Heart right ventricle (tissue), 16 donors: ENCODE data around the gene DISC1. TPM values are rescaled to one million over a fixed set of nuclear protein-coding genes. Genes with fewer than 3 reads are reported as not detected.

Experiments used
- ATAC-seq, 8 donors: fragments of 200-7000 bp; cut with Tn5 transposase; one replicate each; pipeline ENCODE4 v1.9.1; 2020; ENCODE audit warnings: mild to moderate bottlenecking in 8 of 8, moderate library complexity in 8 of 8, moderate number of reproducible peaks in 1 of 8
- DNase-seq, 2 donors: peaks; one replicate each; pipeline ENCODE4 v3.0.0-alpha.2; 2020
- H3K27ac ChIP-seq, 10 donors: fragments of 200-600 bp; sonication (generic) in 2 of 10; one replicate each; pipeline versions ENCODE4 v1.5.0 to v1.8.0; 2020 to 2022; ENCODE audit warnings: mild to moderate bottlenecking in 3 of 10
- H3K27me3 ChIP-seq, 7 donors: fragments of 200-600 bp; one replicate each; pipeline ENCODE4 v1.8.0; 2021 to 2022; ENCODE audit warnings: mild to moderate bottlenecking in 2 of 7
- H3K36me3 ChIP-seq, 9 donors: fragments of 200-600 bp; sonication (generic) in 1 of 9; one replicate each; pipeline versions ENCODE4 v1.5.0 to v1.8.0; 2020 to 2022; ENCODE audit warnings: mild to moderate bottlenecking in 2 of 9
- H3K4me1 ChIP-seq, 9 donors: fragments of 200-600 bp; sonication (generic) in 1 of 9; one replicate each; pipeline versions ENCODE4 v1.5.0 to v1.8.0; 2020 to 2022; ENCODE audit warnings: mild to moderate bottlenecking in 4 of 9
- H3K4me3 ChIP-seq, 10 donors: fragments of 200-600 bp; sonication (generic) in 2 of 10; one replicate each; pipeline versions ENCODE4 v1.5.0 to v1.8.0; 2020 to 2022; ENCODE audit warnings: mild to moderate bottlenecking in 7 of 10, moderate library complexity in 2 of 10
- H3K9me3 ChIP-seq, 11 donors: fragments of 200-600 bp in 10 of 11; sonication (generic) in 2 of 11; one replicate each; pipeline versions ENCODE4 v1.5.0 to v1.8.0; 2013 to 2022; ENCODE audit warnings: mild to moderate bottlenecking in 2 of 11, control low read depth in 1 of 11, moderate library complexity in 1 of 11
- CTCF ChIP-seq, 9 donors: fragments of 200-600 bp; sonication (generic) in 2 of 9; IDR thresholded peaks; one replicate each; pipeline versions ENCODE4 v1.5.0 to v1.8.0; 2021 to 2022; ENCODE audit warnings: antibody characterized with exemption in 9 of 9, mild to moderate bottlenecking in 5 of 9, moderate library complexity in 1 of 9
- WGBS, 2 donors: extraction: QIAGEN DNeasy Blood & Tissue Kit; methylation state at CpG; one replicate each; pipeline ENCODE4 v1.1.7; 2013; ENCODE audit warnings: inconsistent platforms in 1 of 2; 5-methylcytosine and 5-hydroxymethylcytosine counted together
- intact Hi-C, 10 donors: fragments of 100-400 bp; cut with DNase I; formaldehyde crosslinking; loops; one replicate each; pipeline versions ENCODE4 v1.11.1 to v1.14.2; 2022
- polyA plus RNA-seq, 2 donors: library from polyadenylated mRNA; stranded (reverse); fragments of 200-250 nt; gene quantifications; one replicate each; pipeline ENCODE4 v1.2.3, GENCODE V29; 2013
- total RNA-seq, 10 donors: library from RNA; stranded (reverse); fragmentation: NEBNext Ultra II Directional in 3 of 10; extraction: Animal tissue kit (Norgen Biotek cat#: 25700) in 3 of 10; gene quantifications; one replicate each; pipeline versions ENCODE4 v1.2.1 to v1.2.4, GENCODE V29; 2021 to 2023
- donor health status: Arrhythmogenic right ventricular cardiomyopathy.
- donor health status: ischemic (EF 13 %, LVEDD 7.1; RV severe dilation, severe dysfunction).
- donor health status: healthy with polysubstance abuse.
- donor health status: DM: no; HTN: yes; CAD: no.
- donor health status: DM: no; HTN: no; CAD: no.
- donor health status: ischemic (EF 25% LVEDD 6.9; RV normal size, moderate dysfunction).
- donor health status: ischemic (EF 25% LVEDD 5.7; RV mildly dilated, moderate dysfunction).
- donor health status: healthy.
- donor health status: DM: yes; HTN: yes; CAD: no.
- donor health status: Ischemic cardiomyopathy.
- donor health status: ischemic (EF 35%, LVEDD 5.7; RV mildly dilated, moderate dysfunction).
- donor health status: nonischemic (EF 11% LVEDD 7.7; RV severe dilation, severe dysfunction).
- donor health status: DM: yes; HTN: yes; CAD: no.
- donor health status: PGD.
- donor health status: ischemic (EF 29% LVEDD 5.4; RV normal size, mild dysfunction).
- donor health status: nonischemic (EF 23%, LVEDD 6.1; RV moderate dilation, normal function).

Gene DISC1
- total and polyA plus RNA-seq, 12 donors, result 1.4 to 6.4 (median 4.0) TPM

- intact Hi-C loops, result loop anchor here in 2 of 10 donors (10.0 kb wide), 2 partner anchors 54 to 694 kb away; no protein-coding TSS in a partner anchor
- ATAC-seq (no peak), DNase-seq (no peak)
- H3K27ac ChIP-seq, result peak overlapping the region in 1 of 10 donors; percentile 9
- 96 to 97% methylated on average over 4 of the region's 4 CpGs for WGBS, 2 donors
- peaks cover 12 to 82% (median 61%) of the 10 kb centered on the region in 9 donors for H3K4me1 ChIP-seq
- no peak overlapping the region for H3K4me3 ChIP-seq
- no peak for TF ChIP-seq CTCF (IDR thresholded peaks at IDR 0.05)
- no peaks in the 10 kb centered on the region for H3K36me3 ChIP-seq
- no peaks in the 10 kb centered on the region for H3K27me3 ChIP-seq
- H3K9me3 ChIP-seq, result peaks cover 0 to 12% (median 5%) of the 10 kb centered on the region in 11 donors
Observed at GRCh38 chr1:231931146-231931545, 304.6 kb downstream of the DISC1 start.

GRCh38 chr1:231931846-231932454, 305.4 kb downstream of the DISC1 start:
- DNase-seq, result no peak
- Histone ChIP-seq H3K9me3 (peaks cover 0 to 12% (median 5%) of the 10 kb centered on the region in 11 donors), H3K36me3 (no peaks in the 10 kb centered on the region), H3K27me3 (no peaks in the 10 kb centered on the region), H3K4me1 (peaks cover 15 to 82% (median 62%) of the 10 kb centered on the region in 9 donors), H3K27ac (no peak overlapping the region), H3K4me3 (no peak overlapping the region)
- whole genome bisulfite sequencing, 2 donors, result 83 to 89% methylated on average over 4 of the region's 4 CpGs
- ATAC-seq, result no peak
- TF ChIP-seq CTCF (IDR thresholded peaks at IDR 0.05), result peak; percentile 11 to 58 (median 38)
- intact Hi-C loops, result loop anchor here in 2 of 10 donors (10.0 kb wide), 2 partner anchors 53 to 693 kb away; no protein-coding TSS in a partner anchor

- H3K27ac ChIP-seq, result peak overlapping the region in 5 of 10 donors; percentile 12 to 34 (median 15)
- no peaks in the 10 kb centered on the region for H3K27me3 ChIP-seq
- H3K9me3 ChIP-seq, result peaks cover 0 to 12% (median 5%) of the 10 kb centered on the region in 11 donors
- peak in 3 of 8 donors; percentile 17 to 44 (median 31) for ATAC-seq
- WGBS, 2 donors, result 71 to 73% methylated on average over 15 of the region's 15 CpGs
- peaks cover 13 to 75% (median 59%) of the 10 kb centered on the region in 9 donors for H3K4me1 ChIP-seq
- intact Hi-C loops, result loop anchor here in 2 of 10 donors (10.0 kb wide), 2 partner anchors 51 to 691 kb away; no protein-coding TSS in a partner anchor
- no peak for TF ChIP-seq CTCF (IDR thresholded peaks at IDR 0.05)
- H3K36me3 ChIP-seq, result no peaks in the 10 kb centered on the region
- DNase-seq, result no peak
- no peak overlapping the region for H3K4me3 ChIP-seq
Observed at GRCh38 chr1:231933711-231934626, 307.4 kb downstream of the DISC1 start.

GRCh38 chr1:231934797-231935196, 308.2 kb downstream of the DISC1 start:
- Histone ChIP-seq H3K27me3 (no peaks in the 10 kb centered on the region), H3K9me3 (peaks cover 0 to 12% (median 5%) of the 10 kb centered on the region in 11 donors), H3K36me3 (no peaks in the 10 kb centered on the region), H3K4me3 (no peak overlapping the region), H3K27ac (peak overlapping the region in 5 of 10 donors; percentile 12 to 34 (median 15)), H3K4me1 (peaks cover 8 to 67% (median 51%) of the 10 kb centered on the region in 9 donors)
- DNase-seq (peak in 1 of 2 donors; percentile 62), ATAC-seq (peak; percentile 48 to 80 (median 70))
- TF ChIP-seq CTCF (IDR thresholded peaks at IDR 0.05), result no peak
- intact Hi-C loops, result loop anchor here in 2 of 10 donors (10.0 kb wide), 2 partner anchors 50 to 690 kb away; no protein-coding TSS in a partner anchor
- 7 to 10% methylated on average over 5 of the region's 5 CpGs for WGBS, 2 donors
